GM21529 (cell line): Measurements from ENCODE around the gene CBX1.
A peak's percentile ranks its signal among the peaks of the same experiment; 100 is the strongest.

Experiments used
- ATAC-seq: cut with Tn5 transposase; IDR thresholded peaks from one replicate; pipeline ENCODE4 v1.9.1; 2021; ENCODE audit not compliant: unreplicated experiment

The CBX1 gene

GRCh38 chr17:48027322-48027981, 73.8 kb downstream of the CBX1 start:
- no peak for ATAC-seq

GRCh38 chr17:48026502-48027321, 74.6 kb downstream of the CBX1 start:
- no peak for ATAC-seq

GRCh38 chr17:48025904-48026501, 75.3 kb downstream of the CBX1 start:
- ATAC-seq = no peak

- ATAC-seq = peak; percentile 86
Measured at GRCh38 chr17:48025040-48025903, 76.0 kb downstream of the CBX1 start.

DNA sequence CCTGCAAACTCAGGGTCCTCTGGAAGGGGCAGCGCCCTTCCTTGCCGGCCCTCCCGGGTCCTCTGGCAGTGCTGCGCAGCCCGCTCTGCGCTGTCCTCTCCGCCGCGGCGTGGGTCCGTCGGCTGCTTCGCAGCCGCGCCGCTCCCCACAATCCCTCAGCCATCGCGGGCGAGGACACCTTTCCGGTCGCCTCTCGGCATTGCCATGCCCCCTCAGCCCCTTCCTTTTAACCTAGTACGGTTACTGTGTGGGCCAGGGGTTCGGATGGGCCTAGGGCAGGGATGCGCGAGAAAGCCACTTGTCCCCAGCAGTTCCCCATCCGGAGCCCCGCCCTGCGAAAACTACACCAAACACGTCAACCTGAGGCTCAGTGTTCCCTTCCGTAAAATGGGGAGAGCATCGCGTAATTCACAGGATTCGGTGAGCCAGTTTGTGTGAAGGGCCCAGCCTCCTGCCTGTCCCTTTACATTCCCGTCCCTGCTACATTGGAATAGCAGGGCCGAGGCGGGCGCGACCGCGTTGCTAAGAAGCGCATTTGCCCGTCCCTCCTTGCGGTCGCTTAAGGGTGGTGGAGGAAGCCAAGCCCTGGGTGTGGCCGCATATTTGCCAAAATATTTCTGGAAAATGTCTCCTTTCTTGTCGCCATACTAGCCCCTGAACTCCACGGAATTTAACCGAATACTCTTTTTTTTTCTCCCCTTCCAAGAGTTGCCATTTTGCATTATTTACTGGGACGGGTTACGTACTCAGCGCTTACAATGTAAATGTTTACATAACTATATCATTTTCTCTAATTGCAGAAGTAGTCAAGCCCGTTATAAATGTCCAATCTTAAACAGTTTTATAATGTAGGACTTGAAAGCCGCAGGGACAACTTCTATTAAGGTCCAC, 76.9 kb downstream of the CBX1 start:
- no peak for ATAC-seq

- ATAC-seq = no peak
Measured at GRCh38 chr17:48023400-48024148, 77.7 kb downstream of the CBX1 start.

GRCh38 chr17:48022901-48023300, 78.4 kb downstream of the CBX1 start:
- no peak for ATAC-seq

DNA sequence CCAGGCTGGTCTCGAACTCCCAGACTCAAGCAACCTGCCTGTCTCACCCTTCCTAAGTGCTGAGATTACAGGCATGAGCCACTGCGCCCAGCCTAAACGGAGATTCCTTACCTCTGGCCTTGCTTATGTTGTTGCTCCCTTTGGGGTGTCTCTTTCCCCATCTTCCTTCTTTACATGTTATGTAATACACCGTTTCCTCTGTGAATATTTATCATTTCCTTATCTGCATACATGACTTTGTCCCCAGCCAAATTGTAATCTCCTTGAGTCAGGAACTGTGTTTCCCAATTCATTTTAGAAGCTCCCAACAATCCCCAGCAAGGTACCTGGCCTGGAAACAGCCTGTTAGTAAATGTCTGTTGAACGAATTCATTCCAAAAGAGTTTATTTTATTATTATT, 79.3 kb downstream of the CBX1 start:
- ATAC-seq = no peak
